Measurements from ENCODE around the gene GAB4.

Gene GAB4

GRCh38 chr22:16963189-16963945 lies 44.7 kb downstream of the GAB4 start:
- no peak overlapping the region for H3K27ac ChIP-seq (ENCODE audit: low read length)
- no peak overlapping the region for H3K9ac ChIP-seq (ENCODE audit: low read length)
- no peaks in the 10 kb centered on the region for H3K27me3 ChIP-seq (ENCODE audit: control insufficient read depth, insufficient read depth, low read length)
- H3K36me3 ChIP-seq (ENCODE audit: control insufficient read depth, low read depth, low read length) = no peaks in the 10 kb centered on the region
- H3K4me3 ChIP-seq (ENCODE audit: low read length) = no peak overlapping the region
- no peaks in the 10 kb centered on the region for H3K4me1 ChIP-seq (ENCODE audit: control insufficient read depth, low read depth, low read length)
- peaks cover 7% of the 10 kb centered on the region for H3K9me3 ChIP-seq (ENCODE audit: control insufficient read depth, low read depth, low read length)

GRCh38 chr22:16962501-16962900 lies 45.5 kb downstream of the GAB4 start:
- Histone ChIP-seq H3K9me3 (ENCODE audit: control insufficient read depth, low read depth, low read length) (peaks cover 11% of the 10 kb centered on the region), H3K27ac (ENCODE audit: low read length) (no peak overlapping the region), H3K4me3 (ENCODE audit: low read length) (no peak overlapping the region), H3K36me3 (ENCODE audit: control insufficient read depth, low read depth, low read length) (no peaks in the 10 kb centered on the region), H3K4me1 (ENCODE audit: control insufficient read depth, low read depth, low read length) (no peaks in the 10 kb centered on the region), H3K27me3 (ENCODE audit: control insufficient read depth, insufficient read depth, low read length) (no peaks in the 10 kb centered on the region), H3K9ac (ENCODE audit: low read length) (no peak overlapping the region)

- Histone ChIP-seq H3K36me3 (ENCODE audit: control insufficient read depth, low read depth, low read length) (no peaks in the 10 kb centered on the region), H3K27me3 (ENCODE audit: control insufficient read depth, insufficient read depth, low read length) (no peaks in the 10 kb centered on the region), H3K4me1 (ENCODE audit: control insufficient read depth, low read depth, low read length) (no peaks in the 10 kb centered on the region), H3K4me3 (ENCODE audit: low read length) (no peak overlapping the region), H3K9ac (ENCODE audit: low read length) (no peak overlapping the region), H3K9me3 (ENCODE audit: control insufficient read depth, low read depth, low read length) (peaks cover 15% of the 10 kb centered on the region), H3K27ac (ENCODE audit: low read length) (no peak overlapping the region)
Observed at GRCh38 chr22:16961477-16962186, 46.4 kb downstream of the GAB4 start.

- Histone ChIP-seq H3K27me3 (ENCODE audit: control insufficient read depth, insufficient read depth, low read length) (no peaks in the 10 kb centered on the region), H3K27ac (ENCODE audit: low read length) (no peak overlapping the region), H3K9ac (ENCODE audit: low read length) (no peak overlapping the region), H3K4me1 (ENCODE audit: control insufficient read depth, low read depth, low read length) (no peaks in the 10 kb centered on the region), H3K36me3 (ENCODE audit: control insufficient read depth, low read depth, low read length) (no peaks in the 10 kb centered on the region), H3K9me3 (ENCODE audit: control insufficient read depth, low read depth, low read length) (peaks cover 19% of the 10 kb centered on the region), H3K4me3 (ENCODE audit: low read length) (no peak overlapping the region)
Observed at GRCh38 chr22:16960884-16961249, 47.2 kb downstream of the GAB4 start.

GRCh38 chr22:16960220-16960883 lies 47.7 kb downstream of the GAB4 start:
- no peaks in the 10 kb centered on the region for H3K36me3 ChIP-seq (ENCODE audit: control insufficient read depth, low read depth, low read length)
- no peaks in the 10 kb centered on the region for H3K4me1 ChIP-seq (ENCODE audit: control insufficient read depth, low read depth, low read length)
- H3K27me3 ChIP-seq (ENCODE audit: control insufficient read depth, insufficient read depth, low read length) = no peaks in the 10 kb centered on the region
- peaks cover 19% of the 10 kb centered on the region for H3K9me3 ChIP-seq (ENCODE audit: control insufficient read depth, low read depth, low read length)
- no peak overlapping the region for H3K4me3 ChIP-seq (ENCODE audit: low read length)
- no peak overlapping the region for H3K9ac ChIP-seq (ENCODE audit: low read length)
- H3K27ac ChIP-seq (ENCODE audit: low read length) = no peak overlapping the region

GRCh38 chr22:16959345-16959930 lies 48.6 kb downstream of the GAB4 start:
- Histone ChIP-seq H3K9me3 (ENCODE audit: control insufficient read depth, low read depth, low read length) (peaks cover 24% of the 10 kb centered on the region), H3K27me3 (ENCODE audit: control insufficient read depth, insufficient read depth, low read length) (no peaks in the 10 kb centered on the region), H3K4me3 (ENCODE audit: low read length) (no peak overlapping the region), H3K27ac (ENCODE audit: low read length) (no peak overlapping the region), H3K36me3 (ENCODE audit: control insufficient read depth, low read depth, low read length) (no peaks in the 10 kb centered on the region), H3K9ac (ENCODE audit: low read length) (no peak overlapping the region), H3K4me1 (ENCODE audit: control insufficient read depth, low read depth, low read length) (no peaks in the 10 kb centered on the region)

- H3K4me3 ChIP-seq (ENCODE audit: low read length) = no peak overlapping the region
- no peak overlapping the region for H3K27ac ChIP-seq (ENCODE audit: low read length)
- peaks cover 26% of the 10 kb centered on the region for H3K9me3 ChIP-seq (ENCODE audit: control insufficient read depth, low read depth, low read length)
- no peaks in the 10 kb centered on the region for H3K4me1 ChIP-seq (ENCODE audit: control insufficient read depth, low read depth, low read length)
- H3K9ac ChIP-seq (ENCODE audit: low read length) = no peak overlapping the region
- H3K27me3 ChIP-seq (ENCODE audit: control insufficient read depth, insufficient read depth, low read length) = no peaks in the 10 kb centered on the region
- no peaks in the 10 kb centered on the region for H3K36me3 ChIP-seq (ENCODE audit: control insufficient read depth, low read depth, low read length)
Observed at GRCh38 chr22:16958475-16958874, 49.5 kb downstream of the GAB4 start.

- peaks cover 30% of the 10 kb centered on the region for H3K9me3 ChIP-seq (ENCODE audit: control insufficient read depth, low read depth, low read length)
- no peak overlapping the region for H3K27ac ChIP-seq (ENCODE audit: low read length)
- no peak overlapping the region for H3K9ac ChIP-seq (ENCODE audit: low read length)
- H3K4me3 ChIP-seq (ENCODE audit: low read length) = no peak overlapping the region
- H3K4me1 ChIP-seq (ENCODE audit: control insufficient read depth, low read depth, low read length) = no peaks in the 10 kb centered on the region
- H3K36me3 ChIP-seq (ENCODE audit: control insufficient read depth, low read depth, low read length) = no peaks in the 10 kb centered on the region
- H3K27me3 ChIP-seq (ENCODE audit: control insufficient read depth, insufficient read depth, low read length) = no peaks in the 10 kb centered on the region
Observed at GRCh38 chr22:16957781-16958180, 50.2 kb downstream of the GAB4 start.

GRCh38 chr22:16956290-16956689 lies 51.7 kb downstream of the GAB4 start:
- no peaks in the 10 kb centered on the region for H3K36me3 ChIP-seq (ENCODE audit: control insufficient read depth, low read depth, low read length)
- no peak overlapping the region for H3K4me3 ChIP-seq (ENCODE audit: low read length)
- peaks cover 30% of the 10 kb centered on the region for H3K9me3 ChIP-seq (ENCODE audit: control insufficient read depth, low read depth, low read length)
- H3K27me3 ChIP-seq (ENCODE audit: control insufficient read depth, insufficient read depth, low read length) = no peaks in the 10 kb centered on the region
- H3K27ac ChIP-seq (ENCODE audit: low read length) = no peak overlapping the region
- no peaks in the 10 kb centered on the region for H3K4me1 ChIP-seq (ENCODE audit: control insufficient read depth, low read depth, low read length)
- H3K9ac ChIP-seq (ENCODE audit: low read length) = no peak overlapping the region

- no peak overlapping the region for H3K4me3 ChIP-seq (ENCODE audit: low read length)
- H3K9ac ChIP-seq (ENCODE audit: low read length) = no peak overlapping the region
- H3K27me3 ChIP-seq (ENCODE audit: control insufficient read depth, insufficient read depth, low read length) = no peaks in the 10 kb centered on the region
- no peak overlapping the region for H3K27ac ChIP-seq (ENCODE audit: low read length)
- no peaks in the 10 kb centered on the region for H3K4me1 ChIP-seq (ENCODE audit: control insufficient read depth, low read depth, low read length)
- H3K9me3 ChIP-seq (ENCODE audit: control insufficient read depth, low read depth, low read length) = peaks cover 33% of the 10 kb centered on the region
- no peaks in the 10 kb centered on the region for H3K36me3 ChIP-seq (ENCODE audit: control insufficient read depth, low read depth, low read length)
Observed at GRCh38 chr22:16955678-16956210, 52.3 kb downstream of the GAB4 start.

- Histone ChIP-seq H3K4me3 (ENCODE audit: low read length) (no peak overlapping the region), H3K36me3 (ENCODE audit: control insufficient read depth, low read depth, low read length) (no peaks in the 10 kb centered on the region), H3K9ac (ENCODE audit: low read length) (no peak overlapping the region), H3K9me3 (ENCODE audit: control insufficient read depth, low read depth, low read length) (peaks cover 34% of the 10 kb centered on the region), H3K4me1 (ENCODE audit: control insufficient read depth, low read depth, low read length) (no peaks in the 10 kb centered on the region), H3K27ac (ENCODE audit: low read length) (no peak overlapping the region), H3K27me3 (ENCODE audit: control insufficient read depth, insufficient read depth, low read length) (no peaks in the 10 kb centered on the region)
Observed at GRCh38 chr22:16955081-16955480, 52.9 kb downstream of the GAB4 start.

All from iPS-18a (cell line).